Endothelial cell (in vitro differentiated cells): ENCODE data around the gene USP35. TPM values are rescaled to one million over a fixed set of nuclear protein-coding genes. Genes with fewer than 3 reads are reported as not detected.

Source experiments
- DNase-seq: peaks from one replicate; pipeline ENCODE4 v3.0.0; 2021; ENCODE audit warnings: low spot score
- H3K27ac Mint-ChIP-seq: one replicate; pipeline ENCODE4 v1.8.0; 2021; ENCODE audit warnings: mixed read lengths, inconsistent platforms; ENCODE audit not compliant: unreplicated experiment
- H3K27me3 Mint-ChIP-seq: one replicate; pipeline ENCODE4 v1.8.0; 2021; ENCODE audit warnings: mild to moderate bottlenecking, moderate library complexity, mixed read lengths, inconsistent platforms; ENCODE audit not compliant: unreplicated experiment
- H3K36me3 Mint-ChIP-seq: one replicate; pipeline ENCODE4 v1.8.0; 2021; ENCODE audit warnings: mild to moderate bottlenecking, low read depth, mixed read lengths, inconsistent platforms; ENCODE audit not compliant: unreplicated experiment
- H3K4me1 Mint-ChIP-seq: one replicate; pipeline ENCODE4 v1.8.0; 2021; ENCODE audit warnings: mild to moderate bottlenecking, mixed read lengths, inconsistent platforms; ENCODE audit not compliant: unreplicated experiment
- H3K4me3 Mint-ChIP-seq: one replicate; pipeline ENCODE4 v1.8.0; 2021; ENCODE audit warnings: mild to moderate bottlenecking, mixed read lengths, inconsistent platforms; ENCODE audit not compliant: unreplicated experiment
- H3K9me3 Mint-ChIP-seq: one replicate; pipeline ENCODE4 v1.8.0; 2021; ENCODE audit warnings: mixed read lengths, inconsistent platforms; ENCODE audit not compliant: unreplicated experiment
- total RNA-seq: library from RNA; stranded (reverse); fragmentation: NEBNext Ultra II Directional; extraction: Animal tissue kit (Norgen Biotek cat#: 25700); gene quantifications from one replicate; pipeline ENCODE4 v1.2.1, GENCODE V29; 2021; ENCODE audit not compliant: unreplicated experiment
- TF ChIP-seq, protein P1 (sequence below): fragments of 200-600 bp; sonication (generic); IDR thresholded peaks from one replicate; pipeline ENCODE4 v1.5.0; 2021; ENCODE audit warnings: antibody characterized with exemption; ENCODE audit not compliant: unreplicated experiment

USP35 gene
- total RNA-seq, 1 donor from 2014 or later: 26.0 TPM

DNA sequence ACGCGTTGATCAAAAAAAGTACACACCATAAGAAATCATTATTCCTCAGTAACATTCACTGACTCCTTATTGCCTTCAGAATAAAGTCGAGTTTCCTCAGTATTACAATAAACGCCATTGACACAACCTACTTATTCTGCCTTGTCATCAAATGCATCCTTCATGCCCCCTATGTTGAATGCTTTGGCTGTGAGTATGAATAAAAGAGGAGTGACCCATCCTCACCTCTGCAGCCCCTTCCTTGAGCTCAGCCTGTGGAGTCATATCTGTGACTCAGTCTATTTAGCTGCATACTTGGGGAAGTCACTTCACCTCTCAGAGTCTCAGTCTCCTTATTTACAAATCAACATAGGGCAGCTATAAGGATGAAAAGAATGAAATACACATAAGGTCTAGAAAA is 65.1 kb downstream of the USP35 start:
- H3K27ac Mint-ChIP-seq: no peak overlapping the region
- TF ChIP-seq, protein P1, sequence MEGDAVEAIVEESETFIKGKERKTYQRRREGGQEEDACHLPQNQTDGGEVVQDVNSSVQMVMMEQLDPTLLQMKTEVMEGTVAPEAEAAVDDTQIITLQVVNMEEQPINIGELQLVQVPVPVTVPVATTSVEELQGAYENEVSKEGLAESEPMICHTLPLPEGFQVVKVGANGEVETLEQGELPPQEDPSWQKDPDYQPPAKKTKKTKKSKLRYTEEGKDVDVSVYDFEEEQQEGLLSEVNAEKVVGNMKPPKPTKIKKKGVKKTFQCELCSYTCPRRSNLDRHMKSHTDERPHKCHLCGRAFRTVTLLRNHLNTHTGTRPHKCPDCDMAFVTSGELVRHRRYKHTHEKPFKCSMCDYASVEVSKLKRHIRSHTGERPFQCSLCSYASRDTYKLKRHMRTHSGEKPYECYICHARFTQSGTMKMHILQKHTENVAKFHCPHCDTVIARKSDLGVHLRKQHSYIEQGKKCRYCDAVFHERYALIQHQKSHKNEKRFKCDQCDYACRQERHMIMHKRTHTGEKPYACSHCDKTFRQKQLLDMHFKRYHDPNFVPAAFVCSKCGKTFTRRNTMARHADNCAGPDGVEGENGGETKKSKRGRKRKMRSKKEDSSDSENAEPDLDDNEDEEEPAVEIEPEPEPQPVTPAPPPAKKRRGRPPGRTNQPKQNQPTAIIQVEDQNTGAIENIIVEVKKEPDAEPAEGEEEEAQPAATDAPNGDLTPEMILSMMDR: no peak
- no peaks in the 10 kb centered on the region for H3K27me3 Mint-ChIP-seq

DNA sequence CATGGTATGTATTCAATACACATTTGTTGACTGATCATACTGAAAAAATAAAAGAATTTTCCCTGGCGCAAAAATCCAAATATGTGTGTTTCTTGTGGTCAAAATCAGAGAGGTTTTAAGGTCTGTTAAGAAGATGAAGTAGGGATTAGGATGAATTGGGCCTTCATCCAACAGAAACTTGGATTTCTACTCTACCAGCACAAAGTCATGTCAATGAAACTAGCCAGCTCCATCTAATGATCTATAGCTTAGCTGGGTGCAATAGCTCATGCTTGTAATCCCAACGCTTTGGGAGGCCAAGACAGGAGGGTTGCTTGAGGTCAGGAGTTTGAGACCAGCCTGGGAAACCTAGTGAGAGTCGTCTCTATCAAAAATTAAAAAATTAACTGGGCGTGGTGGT is 65.5 kb downstream of the USP35 start:
- peaks cover 20% of the 10 kb centered on the region for H3K36me3 Mint-ChIP-seq

More for the DNA sequence above, 65.1 kb downstream of the USP35 start:
- Mint-ChIP-seq H3K36me3 (peaks cover 23% of the 10 kb centered on the region), H3K9me3 (no peaks in the 10 kb centered on the region), H3K4me3 (no peak overlapping the region), H3K4me1 (peaks cover 35% of the 10 kb centered on the region)
- no peak for DNase-seq

DNA sequence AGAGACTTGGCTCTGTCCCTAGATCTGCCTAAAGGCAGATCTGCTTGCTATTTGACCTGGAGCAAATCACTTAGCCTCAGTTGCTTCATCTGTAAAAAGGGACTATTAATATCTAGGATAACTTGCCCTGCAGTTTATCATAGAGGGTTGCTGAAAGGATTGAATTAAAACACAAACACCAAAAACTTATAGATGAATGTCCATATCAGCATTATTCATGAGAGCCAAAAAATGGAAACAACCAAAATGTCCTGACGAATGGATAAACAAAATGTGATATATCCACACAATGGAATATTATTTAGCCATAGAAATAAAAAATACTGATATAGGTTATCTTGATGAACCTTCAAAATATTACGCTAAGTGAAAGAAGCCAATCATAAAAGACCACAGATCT is 67.2 kb downstream of the USP35 start:
- H3K9me3 Mint-ChIP-seq: no peaks in the 10 kb centered on the region
- H3K36me3 Mint-ChIP-seq: peaks cover 14% of the 10 kb centered on the region
- no peak for DNase-seq
- TF ChIP-seq, protein P1: no peak
- peaks cover 32% of the 10 kb centered on the region for H3K4me1 Mint-ChIP-seq
- no peak overlapping the region for H3K4me3 Mint-ChIP-seq
- no peak overlapping the region for H3K27ac Mint-ChIP-seq
- H3K27me3 Mint-ChIP-seq: no peaks in the 10 kb centered on the region

More for the DNA sequence above, 65.5 kb downstream of the USP35 start:
- Mint-ChIP-seq H3K27ac (no peak overlapping the region), H3K27me3 (no peaks in the 10 kb centered on the region), H3K4me3 (no peak overlapping the region), H3K9me3 (no peaks in the 10 kb centered on the region), H3K4me1 (peaks cover 35% of the 10 kb centered on the region)
- TF ChIP-seq, protein P1: no peak
- DNase-seq: no peak

DNA sequence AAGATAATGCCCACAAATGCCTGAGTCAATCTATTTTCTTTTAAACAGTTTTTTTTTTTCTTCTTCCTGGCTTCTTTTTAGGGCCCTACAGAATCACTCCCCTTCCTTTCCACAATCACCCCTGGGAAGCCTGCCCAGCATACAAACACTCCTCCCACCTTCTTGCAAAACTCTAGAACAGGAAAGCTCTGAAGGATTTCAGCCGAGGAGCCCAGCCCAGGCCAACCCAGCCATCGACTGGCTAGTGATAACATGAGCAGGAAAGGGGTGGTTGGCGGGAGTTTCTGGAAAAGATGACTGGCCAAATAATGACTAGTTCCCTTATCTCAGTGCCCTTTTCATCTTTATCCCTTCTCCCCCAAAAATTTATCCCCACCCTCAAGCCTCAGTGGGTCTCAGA is 68.2 kb downstream of the USP35 start:
- Mint-ChIP-seq H3K36me3 (peaks cover 14% of the 10 kb centered on the region), H3K4me3 (no peak overlapping the region), H3K4me1 (peaks cover 28% of the 10 kb centered on the region), H3K27me3 (no peaks in the 10 kb centered on the region), H3K27ac (no peak overlapping the region), H3K9me3 (no peaks in the 10 kb centered on the region)
- peak; percentile 6 for DNase-seq
- TF ChIP-seq, protein P1: no peak

DNA sequence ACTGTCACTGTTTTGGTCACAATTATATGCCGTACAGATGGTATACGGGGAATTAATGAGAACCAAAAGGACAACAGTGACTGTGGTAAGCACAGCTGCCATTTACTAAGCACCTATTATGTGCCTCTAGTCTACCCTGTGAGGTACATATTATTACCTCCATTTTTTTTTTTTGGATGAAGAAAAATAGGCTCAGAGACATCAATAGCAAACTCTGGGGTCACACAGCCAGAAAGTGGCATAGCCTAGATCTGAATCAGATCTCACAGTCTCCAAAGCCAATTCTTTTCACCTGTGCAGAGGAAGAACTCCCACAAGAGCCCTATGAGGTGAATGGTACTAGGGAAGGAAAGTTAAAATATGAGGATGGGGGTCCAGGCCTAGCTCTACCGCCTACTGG is 68.9 kb downstream of the USP35 start:
- H3K27me3 Mint-ChIP-seq: no peaks in the 10 kb centered on the region
- H3K36me3 Mint-ChIP-seq: peaks cover 12% of the 10 kb centered on the region
- no peaks in the 10 kb centered on the region for H3K9me3 Mint-ChIP-seq
- H3K4me1 Mint-ChIP-seq: peaks cover 24% of the 10 kb centered on the region
- TF ChIP-seq, protein P1: no peak
- no peak for DNase-seq
- no peak overlapping the region for H3K27ac Mint-ChIP-seq
- H3K4me3 Mint-ChIP-seq: no peak overlapping the region
